CD4-positive, alpha-beta T cell treated with Interleukin-12 subunit alpha and Interleukin-12 subunit beta, for 1 hour (primary cell): ENCODE measurements around the gene VPS54.

Source experiments
- DNase-seq: peaks from one replicate; pipeline ENCODE4 v3.0.0-alpha.2; 2020

Gene VPS54

DNA sequence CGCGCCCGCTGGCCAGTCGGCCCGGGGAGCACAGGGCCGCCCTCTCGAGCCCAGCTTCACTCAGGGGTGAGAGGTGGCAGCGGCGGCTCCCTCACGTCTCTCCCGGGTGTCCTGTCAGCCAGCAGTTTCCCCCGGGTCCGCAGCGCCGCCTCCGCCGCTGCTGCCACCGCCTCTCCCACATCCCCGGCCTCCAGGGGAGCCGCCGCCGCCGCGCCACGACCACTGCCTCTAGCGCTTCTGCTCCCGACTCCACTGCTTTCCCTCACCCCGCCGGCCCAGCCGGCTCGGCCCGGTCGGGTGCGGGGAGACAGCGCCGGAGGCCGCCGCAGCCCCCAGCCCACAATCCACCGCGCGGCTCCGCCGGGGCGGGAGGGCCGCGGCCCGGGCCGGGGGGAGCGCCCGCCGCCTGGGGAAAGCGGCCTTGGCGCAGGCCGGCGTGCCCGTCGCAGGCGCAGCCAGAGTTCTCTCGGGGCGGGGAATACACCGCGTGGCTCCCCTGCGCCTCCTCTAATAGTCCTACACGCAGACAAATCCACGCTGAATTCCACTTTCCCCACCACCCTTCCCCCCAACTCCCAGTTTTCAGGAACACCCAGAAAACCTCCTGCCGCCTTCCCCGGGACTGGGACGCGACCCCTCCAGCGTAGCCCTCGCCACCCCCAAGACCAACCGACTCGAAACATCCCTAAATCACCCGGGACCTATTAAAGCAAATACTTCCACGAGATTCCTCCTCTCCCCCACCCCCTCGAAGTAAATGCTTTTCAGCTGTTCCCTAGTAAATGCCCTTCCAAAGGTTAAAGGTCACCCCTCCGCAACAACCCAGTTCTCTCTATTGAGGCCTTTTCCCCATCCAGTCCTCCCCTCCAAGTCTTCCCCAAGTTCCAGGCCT is at the start of gene VPS54:
Gene VPS54 (minus strand): TSS at position 346 of the 892 bp plus-strand sequence. CDS start 35,429 bp downstream, outside the sequence.
- DNase-seq, result peak; percentile 64

- DNase-seq, result no peak
These were observed 48.1 kb upstream of the VPS54 start for GRCh38 chr2:64067326-64067725.

- DNase-seq, result no peak
These were observed 46.3 kb upstream of the VPS54 start for GRCh38 chr2:64065516-64065915.

GRCh38 chr2:64063924-64064331 is 44.7 kb upstream of the VPS54 start:
- DNase-seq, result no peak

DNA sequence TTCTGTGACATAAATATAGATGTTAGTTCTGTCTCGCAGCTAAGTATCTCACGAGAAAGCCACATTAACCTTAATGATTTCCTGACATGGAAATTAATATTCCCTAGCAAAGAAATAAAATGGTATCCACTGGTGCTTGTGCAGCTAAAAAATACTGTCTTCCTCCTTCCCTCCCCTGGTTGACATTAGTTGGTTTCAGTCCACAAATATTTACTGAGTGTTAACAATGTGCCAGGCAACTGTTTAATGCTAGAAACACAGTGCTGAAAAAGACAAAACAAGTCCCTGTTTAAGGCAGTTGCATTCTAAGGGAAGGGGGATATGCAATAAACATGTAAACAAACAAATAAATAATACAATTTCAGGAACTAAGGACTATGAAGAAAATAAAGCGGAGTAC is 44.2 kb upstream of the VPS54 start:
- no peak for DNase-seq

DNA sequence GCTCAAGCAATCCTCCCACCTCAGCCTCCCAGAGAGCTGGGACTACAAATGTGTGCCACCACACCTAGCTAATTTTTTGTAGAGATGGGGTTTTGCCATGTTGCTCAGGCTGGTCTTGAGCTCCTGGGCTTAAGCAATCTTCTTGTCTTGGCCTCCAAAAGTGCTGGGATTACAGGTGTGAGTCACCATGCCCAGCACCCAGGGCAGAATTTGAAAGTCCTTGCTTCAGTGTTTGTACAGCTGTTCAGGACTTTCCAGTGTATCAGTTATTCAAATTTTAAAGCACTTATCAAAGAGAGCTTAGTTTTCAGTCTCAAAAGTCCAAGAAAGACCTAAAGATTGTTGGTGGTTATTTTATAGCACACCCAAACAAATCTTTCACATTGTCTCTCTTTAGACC is 43.6 kb upstream of the VPS54 start:
- no peak for DNase-seq

DNA sequence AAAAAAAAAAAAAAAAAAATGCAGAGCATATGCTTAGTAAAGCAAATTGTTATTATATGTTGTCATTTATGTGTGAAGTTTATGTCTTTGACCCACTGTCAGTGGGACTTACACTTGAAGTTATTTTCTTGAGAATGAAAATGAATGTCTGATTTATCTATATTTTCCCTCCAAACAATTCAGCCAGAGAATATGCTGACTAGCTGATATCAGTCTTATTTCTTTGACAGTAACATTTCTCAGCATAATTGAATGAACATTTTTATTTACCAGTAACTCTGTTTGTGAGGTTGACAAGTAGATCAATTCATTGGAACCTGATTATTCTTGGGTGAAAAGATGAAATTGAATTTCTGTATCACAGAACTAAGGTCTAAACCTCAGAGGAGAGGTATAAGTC is 40.0 kb upstream of the VPS54 start:
- DNase-seq, result no peak

GRCh38 chr2:64056021-64056420 is 36.8 kb upstream of the VPS54 start:
- no peak for DNase-seq

GRCh38 chr2:64054161-64054915 is 35.1 kb upstream of the VPS54 start:
- DNase-seq, result no peak

- DNase-seq, result peak; percentile 11
These were observed 33.4 kb upstream of the VPS54 start for GRCh38 chr2:64052463-64053241.

GRCh38 chr2:64049633-64050220 is 30.5 kb upstream of the VPS54 start:
- DNase-seq, result peak; percentile 81

GRCh38 chr2:64045938-64046337 is 26.7 kb upstream of the VPS54 start:
- DNase-seq, result no peak

- no peak for DNase-seq
These were observed 20.9 kb upstream of the VPS54 start for GRCh38 chr2:64040161-64040560.

- DNase-seq, result peak; percentile 62
These were observed 16.9 kb upstream of the VPS54 start for GRCh38 chr2:64036034-64036705.

GRCh38 chr2:64035072-64035942 is 16.1 kb upstream of the VPS54 start:
- DNase-seq, result peak; percentile 27

DNA sequence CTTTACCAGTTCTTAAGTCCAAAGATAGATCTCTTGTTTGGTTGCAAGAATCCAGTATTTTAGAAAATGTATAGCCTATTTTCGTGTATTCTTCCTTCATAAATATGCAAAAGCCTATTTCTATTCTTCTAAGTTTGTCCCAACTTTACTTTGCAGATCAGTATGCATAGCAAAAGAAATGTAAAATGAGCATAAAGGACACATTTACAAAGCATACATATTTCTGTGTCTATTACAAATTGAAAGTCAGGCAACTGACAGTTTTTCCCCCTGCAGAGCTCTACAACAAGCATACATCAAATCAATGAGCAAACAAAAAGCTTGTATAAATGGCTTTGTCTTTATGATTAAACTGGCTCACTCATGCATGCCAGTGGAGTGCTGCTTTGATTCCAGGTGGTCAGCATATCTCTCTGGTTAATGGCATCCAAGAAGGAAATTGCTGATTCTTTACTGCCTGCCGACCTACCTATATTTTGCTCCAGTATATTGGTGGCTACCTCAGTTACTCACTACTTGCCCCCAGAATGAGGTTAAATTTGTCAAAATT is 10.0 kb upstream of the VPS54 start:
- no peak for DNase-seq

- peak; percentile 30 for DNase-seq
These were observed 6.5 kb upstream of the VPS54 start for GRCh38 chr2:64025741-64026140.

DNA sequence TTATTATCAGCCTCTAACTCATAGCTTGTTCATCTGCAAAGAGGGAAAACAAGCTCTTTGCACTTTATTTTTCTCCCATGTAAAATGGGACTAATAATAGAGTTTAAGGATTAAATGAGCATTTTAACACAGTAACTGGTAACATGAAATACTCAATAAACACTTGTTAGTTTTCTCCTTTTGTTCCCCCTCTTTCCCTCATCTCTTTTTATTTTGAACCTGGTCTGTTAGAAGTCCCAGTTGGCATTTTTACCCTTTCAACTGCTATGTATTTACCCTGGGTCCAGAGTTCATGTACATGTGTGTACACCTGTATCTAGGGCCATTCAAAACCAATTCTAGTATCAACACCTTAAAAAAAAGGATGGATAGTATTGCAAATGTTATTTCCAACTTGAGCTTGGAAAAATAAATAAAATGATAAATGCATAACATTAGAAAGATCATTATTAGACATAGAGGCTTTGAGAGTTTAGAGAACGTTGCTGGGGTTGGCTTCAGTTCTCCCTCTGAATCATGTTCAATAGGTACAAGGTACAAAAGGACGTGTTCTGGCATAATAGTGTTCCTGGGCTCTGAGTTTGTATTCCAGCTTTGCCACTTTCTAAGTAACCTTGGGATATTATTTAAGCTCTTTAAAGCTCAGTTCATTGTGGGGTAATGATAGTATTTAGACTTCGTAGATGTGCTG is 5.2 kb upstream of the VPS54 start:
- no peak for DNase-seq

GRCh38 chr2:64023485-64024258 is 4.4 kb upstream of the VPS54 start:
- no peak for DNase-seq
